Skeletal muscle tissue (tissue), 4 donors: ENCODE measurements around the gene RTF1. TPM values are rescaled to one million over a fixed set of nuclear protein-coding genes. Genes with fewer than 3 reads are reported as not detected.

Experiments
- H3K27ac ChIP-seq: one replicate; pipeline ENCODE4 v1.7.0; 2013; ENCODE audit warnings: mild to moderate bottlenecking, low read depth, low read length, inconsistent platforms
- H3K27me3 ChIP-seq, 3 donors: one replicate each; pipeline ENCODE4 v1.7.0; 2013; ENCODE audit warnings: low read length in 3 of 3; ENCODE audit not compliant: control insufficient read depth in 3 of 3, insufficient read depth in 3 of 3
- H3K36me3 ChIP-seq, 3 donors: one replicate each; pipeline ENCODE4 v1.7.0; 2013; ENCODE audit warnings: low read length in 3 of 3; ENCODE audit not compliant: control insufficient read depth in 3 of 3, insufficient read depth in 3 of 3
- H3K4me1 ChIP-seq, 3 donors: one replicate each; pipeline ENCODE4 v1.7.0; 2013; ENCODE audit warnings: low read length in 3 of 3, mild to moderate bottlenecking in 3 of 3; ENCODE audit not compliant: control insufficient read depth in 3 of 3, insufficient read depth in 3 of 3
- H3K4me3 ChIP-seq, 3 donors: one replicate each; pipeline ENCODE4 v1.7.0; 2013; ENCODE audit warnings: low read length in 3 of 3
- H3K9ac ChIP-seq, 3 donors: one replicate each; pipeline ENCODE4 v1.7.0; 2013; ENCODE audit warnings: low read length in 3 of 3, mild to moderate bottlenecking in 3 of 3, moderate library complexity in 2 of 3, low read depth in 1 of 3
- H3K9me3 ChIP-seq, 3 donors: one replicate each; pipeline ENCODE4 v1.7.0; 2013; ENCODE audit warnings: low read length in 3 of 3; ENCODE audit not compliant: control insufficient read depth in 3 of 3
- total RNA-seq: library from RNA; depleted of rRNA; stranded (reverse); fragments of >200 nt; gene quantifications from one replicate; pipeline ENCODE4 v1.2.3, GENCODE V29; 2014
- donor health status: Osteomylitis.

Gene RTF1
- total RNA-seq, 1 donor from 2014 or later, result 31.3 TPM

DNA sequence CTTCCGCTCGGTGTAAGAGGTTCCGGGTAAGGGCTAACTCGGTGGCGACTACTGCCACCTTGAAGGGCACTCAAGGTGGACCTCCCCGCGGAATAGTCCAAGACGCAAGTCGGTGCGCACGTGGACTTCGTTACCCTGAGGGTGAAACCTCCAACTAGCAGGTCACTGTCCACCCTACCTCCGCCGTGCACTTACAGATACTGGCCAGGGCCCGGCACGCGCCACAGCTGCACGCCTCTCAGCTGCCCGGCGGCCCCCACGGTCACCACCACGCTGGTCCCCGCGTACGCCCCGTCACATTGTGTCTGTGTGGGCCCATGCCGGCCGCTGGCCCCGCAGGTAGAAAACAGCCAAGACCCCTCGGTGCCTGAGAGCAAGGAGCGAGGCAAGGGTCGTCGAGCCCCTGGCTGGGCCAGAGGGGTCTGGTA lies 95.6 kb downstream of the RTF1 start:
- Histone ChIP-seq H3K27ac (no peak overlapping the region), H3K27me3 (peaks cover 29 to 33% (median 30%) of the 10 kb centered on the region in 3 donors), H3K4me1 (peaks cover 15 to 21% (median 20%) of the 10 kb centered on the region in 3 donors), H3K9ac (no peak overlapping the region), H3K4me3 (peak overlapping the region; percentile 43 to 66 (median 51)), H3K36me3 (peaks cover 2 to 7% (median 5%) of the 10 kb centered on the region in 3 donors), H3K9me3 (no peaks in the 10 kb centered on the region)

DNA sequence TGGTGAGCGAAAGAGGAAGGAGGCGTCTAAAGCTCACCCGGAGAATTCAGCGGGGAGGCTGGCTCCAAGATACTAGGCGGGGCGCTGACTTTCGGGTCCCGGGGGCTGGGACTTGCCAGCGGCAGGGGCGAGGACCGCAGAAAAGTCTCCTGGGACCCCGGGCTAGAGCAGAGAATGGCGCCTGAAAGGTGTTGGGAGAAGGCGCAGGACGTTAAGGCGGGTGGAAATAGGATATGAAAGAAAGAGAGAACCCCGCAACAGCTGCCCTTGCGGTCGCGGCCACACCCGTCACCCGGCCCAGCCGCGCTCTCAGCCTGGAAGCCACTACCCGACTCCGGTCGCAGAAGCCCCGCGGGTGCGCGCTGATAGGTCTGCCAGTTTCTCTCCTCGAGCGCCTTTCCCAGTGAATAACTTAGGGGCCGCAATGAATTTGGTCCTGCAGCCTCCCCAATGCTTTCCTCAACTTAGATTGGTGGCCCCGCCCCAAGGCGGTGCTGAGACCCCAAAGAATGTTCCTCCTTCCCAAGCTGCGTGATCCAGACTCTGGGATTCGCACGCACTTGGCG lies 96.1 kb downstream of the RTF1 start:
- no peaks in the 10 kb centered on the region for H3K9me3 ChIP-seq
- no peak overlapping the region for H3K27ac ChIP-seq
- H3K36me3 ChIP-seq, result peaks cover 7 to 12% (median 10%) of the 10 kb centered on the region in 3 donors
- H3K4me1 ChIP-seq, result peaks cover 15 to 21% (median 20%) of the 10 kb centered on the region in 3 donors
- H3K27me3 ChIP-seq, result peaks cover 29 to 33% (median 30%) of the 10 kb centered on the region in 3 donors
- H3K4me3 ChIP-seq, result peak overlapping the region; percentile 43 to 66 (median 51)
- peak overlapping the region in 2 of 3 donors; percentile 12 to 45 for H3K9ac ChIP-seq

DNA sequence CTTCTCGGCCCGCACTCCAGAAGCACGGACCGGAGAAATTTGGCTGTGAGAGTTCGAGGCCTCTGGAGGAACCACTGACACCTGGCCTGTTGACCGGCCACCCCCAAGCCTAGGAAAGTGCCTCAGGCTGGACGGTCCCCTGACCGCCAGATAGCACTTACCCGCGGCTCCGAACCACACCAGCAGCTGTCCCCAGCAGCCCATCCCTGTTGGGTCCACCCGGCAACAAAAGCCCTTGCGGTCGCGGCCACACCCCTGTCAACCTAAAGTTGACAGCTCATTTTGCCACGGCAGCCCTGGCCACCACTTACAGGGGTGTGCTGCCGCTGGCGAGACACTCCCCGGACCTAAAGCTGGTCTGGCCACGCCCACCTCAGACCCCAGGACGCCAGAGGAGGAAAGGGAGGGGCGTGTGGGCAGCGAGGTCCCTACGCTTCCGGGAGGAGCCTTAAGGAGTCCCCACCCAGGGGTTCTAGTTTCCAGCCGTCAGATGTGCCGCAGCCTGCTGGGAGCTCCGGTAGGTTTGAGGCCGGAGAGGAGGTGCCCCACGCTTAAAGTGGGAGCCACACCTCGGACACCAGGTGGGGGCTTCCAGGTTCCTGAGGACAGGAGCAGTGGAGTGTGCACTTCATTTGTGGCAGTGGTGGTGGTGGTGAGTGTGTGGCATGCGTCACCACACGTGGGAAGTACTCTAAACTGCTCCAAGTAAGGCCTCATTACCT lies 96.8 kb downstream of the RTF1 start, which contains the start of gene LTK:
Gene LTK (minus strand): TSS at position 322 of the 722 bp plus-strand sequence. CDS start 118 bp downstream, at position 204.
- Histone ChIP-seq H3K27me3 (peaks cover 29 to 33% (median 30%) of the 10 kb centered on the region in 3 donors), H3K4me3 (peak within 1 kb of the TSS; percentile 43 to 66 (median 51)), H3K4me1 (peaks cover 15 to 21% (median 20%) of the 10 kb centered on the region in 3 donors), H3K9ac (peak within 1 kb of the TSS; percentile 12 to 45 (median 25)), H3K27ac (no peak within 1 kb of the TSS), H3K36me3 (peaks cover 10 to 14% (median 14%) of the 10 kb centered on the region in 3 donors), H3K9me3 (no peaks in the 10 kb centered on the region)

DNA sequence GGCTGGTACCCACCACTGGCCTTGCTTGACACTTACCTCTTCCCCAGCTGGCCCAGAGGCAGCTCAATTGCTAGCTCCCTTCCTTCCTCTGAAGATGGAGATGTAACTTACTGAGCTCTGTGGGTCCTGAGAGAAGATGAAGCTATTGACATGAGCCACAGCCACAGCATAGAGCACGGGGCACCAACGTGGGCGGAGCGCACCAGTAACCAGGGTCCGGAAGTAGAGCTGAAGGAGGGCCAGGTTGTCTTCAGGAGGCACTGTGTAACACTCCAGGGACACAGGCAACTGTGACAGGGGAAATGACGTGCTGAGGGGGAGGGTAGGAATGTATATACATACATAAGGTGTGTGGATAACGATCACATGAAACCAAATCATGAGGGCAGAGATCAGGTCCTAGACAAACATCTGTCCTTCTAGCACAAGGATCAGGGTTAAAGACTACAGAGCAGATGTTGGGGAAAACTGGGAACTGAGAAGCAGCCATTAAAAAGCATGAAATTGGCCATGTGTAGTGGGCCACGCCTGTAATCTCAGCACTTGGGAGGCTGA lies 101.1 kb downstream of the RTF1 start:
- no peak overlapping the region for H3K27ac ChIP-seq
- no peaks in the 10 kb centered on the region for H3K9me3 ChIP-seq
- H3K9ac ChIP-seq, result no peak overlapping the region
- no peak overlapping the region for H3K4me3 ChIP-seq
- peaks cover 15 to 16% (median 15%) of the 10 kb centered on the region in 3 donors for H3K27me3 ChIP-seq
- peaks cover 21 to 27% (median 24%) of the 10 kb centered on the region in 3 donors for H3K36me3 ChIP-seq
- peaks cover 9 to 10% (median 10%) of the 10 kb centered on the region in 3 donors for H3K4me1 ChIP-seq

DNA sequence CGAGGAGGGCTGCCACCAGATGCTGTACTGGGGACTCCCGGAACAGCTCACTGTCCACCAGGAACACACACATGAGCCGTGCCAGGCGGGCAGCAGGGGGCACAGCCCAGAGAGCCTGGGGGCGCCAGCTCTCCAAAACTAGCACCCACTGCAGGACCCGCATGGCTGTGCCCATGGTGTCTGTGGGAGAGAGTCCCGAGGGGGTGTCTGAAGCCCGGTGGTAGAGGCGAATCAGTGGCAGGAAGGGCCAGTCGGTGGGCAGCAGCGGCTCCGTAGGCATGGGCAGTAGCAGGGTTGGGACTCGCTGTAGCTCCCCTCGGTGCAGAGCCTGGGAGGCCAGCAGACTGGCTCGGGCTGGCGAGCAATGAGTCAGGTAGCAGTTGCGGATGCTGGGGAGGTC lies 103.7 kb downstream of the RTF1 start:
- H3K9me3 ChIP-seq, result no peaks in the 10 kb centered on the region
- H3K27ac ChIP-seq, result no peak overlapping the region
- no peak overlapping the region for H3K4me3 ChIP-seq
- no peak overlapping the region for H3K9ac ChIP-seq
- no peaks in the 10 kb centered on the region for H3K4me1 ChIP-seq
- H3K27me3 ChIP-seq, result no peaks in the 10 kb centered on the region
- H3K36me3 ChIP-seq, result peaks cover 25 to 37% (median 31%) of the 10 kb centered on the region in 3 donors

DNA sequence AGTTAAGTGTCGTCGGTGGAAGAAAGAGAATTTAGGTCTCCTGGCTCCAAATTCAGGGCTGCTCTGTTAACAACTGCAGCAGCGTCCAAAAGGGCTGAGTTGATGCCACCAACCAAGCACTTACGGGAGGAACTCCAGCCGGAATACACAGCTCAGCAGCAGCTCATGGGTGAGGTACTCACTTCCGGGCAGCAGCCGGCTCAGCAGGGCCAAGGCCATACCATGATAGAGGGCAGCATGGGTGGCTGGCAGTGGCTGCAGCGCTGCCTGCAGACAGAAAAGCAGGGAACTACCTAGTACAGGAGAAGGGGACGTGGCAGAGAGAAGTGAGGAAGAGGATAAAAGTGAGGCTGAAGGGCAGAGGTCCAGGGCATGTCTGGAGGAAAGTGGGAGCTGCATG lies 104.7 kb downstream of the RTF1 start:
- no peak overlapping the region for H3K4me3 ChIP-seq
- H3K36me3 ChIP-seq, result peaks cover 31 to 44% (median 39%) of the 10 kb centered on the region in 3 donors
- no peak overlapping the region for H3K9ac ChIP-seq
- H3K9me3 ChIP-seq, result no peaks in the 10 kb centered on the region
- no peaks in the 10 kb centered on the region for H3K4me1 ChIP-seq
- no peak overlapping the region for H3K27ac ChIP-seq
- no peaks in the 10 kb centered on the region for H3K27me3 ChIP-seq

DNA sequence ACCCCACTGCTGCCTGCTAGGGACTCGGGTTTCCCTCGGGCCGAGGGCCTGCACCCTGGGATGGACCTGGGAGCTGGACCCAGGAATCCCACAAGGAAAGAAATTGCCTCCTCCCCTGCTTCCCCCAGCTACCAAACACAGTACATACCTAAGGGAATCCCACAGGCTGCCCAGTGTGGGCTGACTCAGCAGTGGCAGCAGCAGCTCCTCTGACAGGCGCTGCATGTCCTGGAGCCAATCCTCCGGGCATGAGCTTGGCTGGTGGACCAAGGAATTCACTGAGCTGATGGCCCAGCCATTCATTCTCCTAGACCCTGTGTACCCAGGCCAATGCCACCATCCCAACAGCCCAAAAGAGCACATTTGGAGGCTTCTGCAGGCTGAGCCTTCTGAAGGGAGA lies 106.2 kb downstream of the RTF1 start:
- Histone ChIP-seq H3K27ac (no peak overlapping the region), H3K27me3 (no peaks in the 10 kb centered on the region), H3K9me3 (no peaks in the 10 kb centered on the region), H3K4me3 (no peak overlapping the region), H3K4me1 (no peaks in the 10 kb centered on the region), H3K9ac (no peak overlapping the region), H3K36me3 (peaks cover 33 to 48% (median 46%) of the 10 kb centered on the region in 3 donors)

DNA sequence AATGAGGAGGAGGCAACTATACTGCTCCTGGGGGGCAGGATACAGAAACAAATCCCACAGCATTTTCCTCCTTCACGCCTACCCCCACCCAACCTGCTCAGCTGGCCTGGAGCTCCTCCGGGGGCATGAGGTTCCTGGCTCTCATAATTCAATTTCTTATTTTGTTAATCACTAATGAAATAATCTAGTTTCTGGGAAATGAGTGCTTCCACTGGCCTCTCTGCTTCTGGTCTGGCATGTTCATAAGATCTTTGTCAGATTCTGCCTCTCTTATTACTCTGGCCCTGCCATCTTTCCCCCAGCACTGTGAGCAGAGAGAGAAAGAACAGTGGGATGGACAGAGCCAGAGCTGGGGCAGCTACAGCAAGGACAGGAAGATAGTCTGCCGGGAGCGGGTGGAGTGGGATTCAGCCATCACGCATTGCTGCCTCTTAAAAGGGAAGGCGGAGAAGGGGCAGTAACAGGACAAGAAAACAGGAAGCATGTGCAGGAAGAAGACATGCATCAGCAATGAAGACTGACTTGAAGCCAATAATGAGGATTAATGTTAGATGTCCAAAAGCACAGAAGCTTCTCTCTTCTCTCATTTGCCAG lies 113.6 kb downstream of the RTF1 start:
- Histone ChIP-seq H3K27me3 (no peaks in the 10 kb centered on the region), H3K4me3 (no peak overlapping the region), H3K9me3 (no peaks in the 10 kb centered on the region), H3K9ac (no peak overlapping the region), H3K27ac (no peak overlapping the region), H3K4me1 (no peaks in the 10 kb centered on the region), H3K36me3 (peaks cover 67 to 76% (median 70%) of the 10 kb centered on the region in 3 donors)
